Epithelial cell of proximal tubule (primary cell): ENCODE measurements around the gene MB21D2. TPM values are rescaled to one million over a fixed set of nuclear protein-coding genes. Genes with fewer than 3 reads are reported as not detected.

Experiments used
- DNase-seq: peaks from one replicate; pipeline ENCODE4 v3.0.0-alpha.2; 2011; ENCODE audit warnings: low read depth
- H3K4me3 ChIP-seq: 2 replicates; pipeline ENCODE4 v1.5.1; 2011; ENCODE audit warnings: low read depth, mild to moderate bottlenecking, low read length
- total RNA-seq: library from RNA; depleted of rRNA; stranded (reverse); fragments of >200 nt; gene quantifications from 2 replicates; pipeline ENCODE4 v1.2.3, GENCODE V29; 2015
- TF ChIP-seq, protein P1 (sequence below): conservative IDR thresholded peaks from 2 replicates; pipeline ENCODE4 v1.5.1; 2012; ENCODE audit warnings: low read depth, mild to moderate bottlenecking, low read length

Gene MB21D2
- total RNA-seq, 1 donor from 2014 or later: 17.7 TPM

- TF ChIP-seq, protein P1, sequence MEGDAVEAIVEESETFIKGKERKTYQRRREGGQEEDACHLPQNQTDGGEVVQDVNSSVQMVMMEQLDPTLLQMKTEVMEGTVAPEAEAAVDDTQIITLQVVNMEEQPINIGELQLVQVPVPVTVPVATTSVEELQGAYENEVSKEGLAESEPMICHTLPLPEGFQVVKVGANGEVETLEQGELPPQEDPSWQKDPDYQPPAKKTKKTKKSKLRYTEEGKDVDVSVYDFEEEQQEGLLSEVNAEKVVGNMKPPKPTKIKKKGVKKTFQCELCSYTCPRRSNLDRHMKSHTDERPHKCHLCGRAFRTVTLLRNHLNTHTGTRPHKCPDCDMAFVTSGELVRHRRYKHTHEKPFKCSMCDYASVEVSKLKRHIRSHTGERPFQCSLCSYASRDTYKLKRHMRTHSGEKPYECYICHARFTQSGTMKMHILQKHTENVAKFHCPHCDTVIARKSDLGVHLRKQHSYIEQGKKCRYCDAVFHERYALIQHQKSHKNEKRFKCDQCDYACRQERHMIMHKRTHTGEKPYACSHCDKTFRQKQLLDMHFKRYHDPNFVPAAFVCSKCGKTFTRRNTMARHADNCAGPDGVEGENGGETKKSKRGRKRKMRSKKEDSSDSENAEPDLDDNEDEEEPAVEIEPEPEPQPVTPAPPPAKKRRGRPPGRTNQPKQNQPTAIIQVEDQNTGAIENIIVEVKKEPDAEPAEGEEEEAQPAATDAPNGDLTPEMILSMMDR: no peak
- no peak for DNase-seq
- no peak overlapping the region for H3K4me3 ChIP-seq
Observed at GRCh38 chr3:192821161-192821560, 96.5 kb downstream of the MB21D2 start.

DNA sequence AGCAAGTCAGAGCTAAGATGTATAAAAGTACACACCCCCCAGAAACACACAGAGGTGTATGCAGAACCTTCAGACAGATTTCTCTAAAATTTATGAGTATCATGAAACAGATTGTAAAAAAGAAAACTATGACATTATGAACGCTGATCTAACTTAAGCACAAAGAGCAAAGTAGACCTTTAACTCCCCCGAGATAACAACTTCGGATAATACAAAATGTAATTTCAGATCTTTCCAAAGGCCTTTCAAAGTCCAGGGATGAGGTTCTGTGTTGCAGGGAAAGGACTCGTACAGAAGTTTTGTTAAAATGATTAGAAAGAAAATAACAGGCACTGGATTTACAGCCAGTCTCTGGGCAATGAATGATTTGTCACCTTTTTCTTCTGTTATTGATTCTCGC is 97.5 kb downstream of the MB21D2 start:
- TF ChIP-seq, protein P1: no peak
- H3K4me3 ChIP-seq: no peak overlapping the region
- no peak for DNase-seq

DNA sequence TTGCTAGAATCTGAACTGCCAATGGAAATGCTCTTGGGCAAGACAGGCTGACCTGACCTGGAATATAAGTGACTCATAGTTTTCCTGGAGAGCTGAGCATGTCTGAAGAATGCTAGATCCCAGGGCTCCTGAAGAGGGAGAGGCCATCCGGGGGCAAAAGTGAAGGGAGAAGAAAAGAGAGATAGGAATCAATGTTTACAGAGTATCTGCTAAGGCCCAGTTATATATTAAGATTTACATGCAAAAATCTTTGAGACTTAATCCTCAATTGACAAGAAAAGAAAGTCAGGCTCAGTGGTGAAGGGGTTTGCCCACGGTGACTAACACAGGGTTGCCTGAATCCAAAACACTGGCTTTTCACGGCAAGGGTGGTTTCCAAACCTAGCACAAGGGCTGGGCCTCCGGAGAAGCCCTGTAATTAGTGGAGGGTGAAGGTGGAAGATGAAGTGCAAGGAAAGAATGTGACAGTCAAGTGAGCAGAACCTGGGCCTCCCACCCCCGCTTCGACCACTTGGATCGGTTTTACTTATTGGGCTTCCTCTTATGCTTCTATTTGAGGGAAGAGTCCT is 98.6 kb downstream of the MB21D2 start:
- H3K4me3 ChIP-seq: no peak overlapping the region
- peak; percentile 88 for DNase-seq
- TF ChIP-seq, protein P1: no peak

GRCh38 chr3:192818126-192818525 is 99.5 kb downstream of the MB21D2 start:
- TF ChIP-seq, protein P1: no peak
- no peak overlapping the region for H3K4me3 ChIP-seq
- no peak for DNase-seq

DNA sequence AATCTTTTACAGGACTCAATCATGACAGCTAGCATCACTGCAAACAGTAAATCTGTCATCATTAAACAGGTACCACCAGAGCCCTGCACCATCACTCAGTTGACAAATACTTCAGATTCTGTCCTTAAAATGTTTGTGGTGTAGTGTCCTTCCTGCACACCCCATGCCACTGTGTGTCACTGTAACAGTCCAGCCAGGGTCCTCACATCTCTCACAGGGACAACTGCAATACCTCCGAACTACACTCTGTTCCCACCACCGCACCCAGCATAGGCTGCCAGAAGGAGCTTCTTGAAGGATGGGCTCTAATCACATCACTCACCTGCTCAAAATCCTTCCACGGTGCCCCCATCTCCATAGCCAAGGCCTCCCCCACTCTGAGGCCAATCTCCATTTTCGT is 100.2 kb downstream of the MB21D2 start:
- TF ChIP-seq, protein P1: no peak
- no peak overlapping the region for H3K4me3 ChIP-seq
- DNase-seq: no peak

- no peak for DNase-seq
- TF ChIP-seq, protein P1: no peak
- H3K4me3 ChIP-seq: no peak overlapping the region
Observed at GRCh38 chr3:192817053-192817452, 100.6 kb downstream of the MB21D2 start.

DNA sequence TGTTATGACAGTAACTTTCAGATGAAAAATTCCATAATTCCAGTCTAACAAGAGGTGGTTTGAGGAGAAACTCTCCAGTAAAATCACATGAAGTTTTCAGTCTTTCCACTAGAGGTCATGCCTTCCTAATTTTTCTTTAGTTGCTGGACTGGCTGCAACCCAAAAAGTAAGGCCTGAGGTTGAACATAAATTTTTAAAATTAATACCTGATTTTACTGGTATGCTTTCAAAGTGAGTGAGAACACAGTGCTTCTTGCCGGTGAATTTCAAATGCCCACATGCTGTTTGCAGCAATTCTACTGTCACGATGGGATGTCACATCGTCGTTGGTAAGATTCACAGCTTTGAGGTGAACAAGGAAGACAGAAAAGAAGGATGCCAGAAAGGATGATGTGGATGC is 101.3 kb downstream of the MB21D2 start:
- no peak for DNase-seq
- TF ChIP-seq, protein P1: peak; percentile 75
- no peak overlapping the region for H3K4me3 ChIP-seq
